NK-92 (cell line): ENCODE data around the gene SELENOO.
"Not testable (repeated sequence)": the region's sequence is repeated elsewhere in the genome, so short reads cannot be mapped to it uniquely, and the experiment has no call there.

ENCODE experiments used
- DNase-seq: peaks from one replicate; lab custom pipeline; 2025; ENCODE audit not compliant: unreplicated experiment; lab: John Stamatoyannopoulos, UW

The SELENOO gene

GRCh38 chr22:50198624-50199017 lies 2.2 kb upstream of the SELENOO start:
- DNase-seq, result no peak

GRCh38 chr22:50199251-50199721 lies 1.5 kb upstream of the SELENOO start:
- no peak for DNase-seq

GRCh38 chr22:50199829-50200460 lies 866 bp upstream of the SELENOO start:
- DNase-seq, result no peak

- DNase-seq, result no peak
Observed at GRCh38 chr22:50201191-50202129, 649 bp downstream of the SELENOO start.

- no peak for DNase-seq
Observed at GRCh38 chr22:50202130-50202666, 1.4 kb downstream of the SELENOO start.

GRCh38 chr22:50203288-50203687 lies 2.5 kb downstream of the SELENOO start:
- no peak for DNase-seq

- DNase-seq, result no peak
Observed at GRCh38 chr22:50204571-50204970, 3.8 kb downstream of the SELENOO start.

- DNase-seq, result not testable (repeated sequence)
Observed at GRCh38 chr22:50204998-50205397, 4.2 kb downstream of the SELENOO start.

- no peak for DNase-seq
Observed at GRCh38 chr22:50205781-50206569, 5.2 kb downstream of the SELENOO start.

- DNase-seq, result no peak
Observed at GRCh38 chr22:50206599-50206998, 5.8 kb downstream of the SELENOO start.

GRCh38 chr22:50207383-50208140 lies 6.8 kb downstream of the SELENOO start:
- DNase-seq, result no peak

- no peak for DNase-seq
Observed at GRCh38 chr22:50208430-50208938, 7.7 kb downstream of the SELENOO start.

GRCh38 chr22:50208939-50209892 lies 8.4 kb downstream of the SELENOO start:
- DNase-seq, result no peak

GRCh38 chr22:50209893-50210292 lies 9.1 kb downstream of the SELENOO start:
- no peak for DNase-seq

GRCh38 chr22:50210378-50211139 lies 9.7 kb downstream of the SELENOO start:
- no peak for DNase-seq

- DNase-seq, result no peak
Observed at GRCh38 chr22:50211147-50211546, 10.3 kb downstream of the SELENOO start.

GRCh38 chr22:50213263-50213662 lies 12.5 kb downstream of the SELENOO start:
- no peak for DNase-seq

- DNase-seq, result no peak
Observed at GRCh38 chr22:50215297-50216054, 14.7 kb downstream of the SELENOO start.
